HepG2 (cell line): ENCODE measurements around the gene IPO8. TPM values are rescaled to one million over a fixed set of nuclear protein-coding genes. Genes with fewer than 3 reads are reported as not detected.

Experiments used
- ATAC-seq: fragments of 200-7000 bp; cut with Tn5 transposase; 3 replicates; pipeline ENCODE4 v1.9.1; 2020; ENCODE audit warnings: mild to moderate bottlenecking, moderate library complexity
- BruUV-seq: library from RNA; stranded (reverse); fragments of 400-500 nt; replicated peaks from 2 replicates; lab custom pipeline; 2021; lab: Mats Ljungman, UMichigan
- CTCF ChIA-PET: fragments of 300-600 bp; formaldehyde crosslinking; extraction: SDS; loops from one replicate; lab custom pipeline; 2021; ENCODE audit warnings: low total read pairs, inconsistent platforms, low intra/inter-chr PET ratio; lab: Yijun Ruan, JAX
- POLR2A ChIA-PET: fragments of 350-600 bp; sonication (Branson Sonifier 250); formaldehyde crosslinking; loops from one replicate; lab custom pipeline; 2020; ENCODE audit warnings: antibody characterized with exemption, inconsistent platforms; lab: Yijun Ruan, JAX
- DNase-seq: peaks from one replicate; pipeline ENCODE4 v3.0.0-alpha.2; 2015; ENCODE audit warnings: low spot score
- FAIRE-seq: peaks from 3 replicates; lab custom pipeline; 2011; peaks lifted over from hg19 to GRCh38; lab: Jason Lieb, UNC
- H2AFZ ChIP-seq: one replicate; pipeline ENCODE4 v1.6.1; 2011; ENCODE audit warnings: low read length, inconsistent platforms
- H3K27ac ChIP-seq: fragments of 300-600 bp; 3 replicates; pipeline ENCODE4 v1.8.0; 2011; ENCODE audit warnings: mixed run types, mild to moderate bottlenecking, mixed read lengths, low read length, inconsistent platforms; ENCODE audit not compliant: insufficient read depth; ENCODE audit errors: extremely low read length
- H3K27me3 ChIP-seq, 2 experiments: fragments of 200-600 bp in 1 of 2; 2 replicates in 1 of 2; 3 replicates in 1 of 2; pipeline versions ENCODE4 v1.6.0 to v1.8.0; 2011; ENCODE audit warnings: low read length in 2 of 2, mild to moderate bottlenecking in 2 of 2, moderate library complexity in 2 of 2, inconsistent platforms in 1 of 2; ENCODE audit not compliant: insufficient read depth in 2 of 2, control insufficient read depth in 1 of 2
- H3K36me3 ChIP-seq, 2 experiments: fragments of 200-600 bp in 1 of 2; replicated peaks in 1 of 2; 2 replicates in 1 of 2; 3 replicates in 1 of 2; pipeline versions ENCODE4 v1.5.1 to v1.8.0; 2011; ENCODE audit warnings: low read length in 2 of 2, inconsistent platforms in 1 of 2; ENCODE audit not compliant: insufficient read depth in 2 of 2, control insufficient read depth in 1 of 2
- H3K4me1 ChIP-seq: 2 replicates; pipeline ENCODE4 v1.5.1; 2012; ENCODE audit warnings: low read length, inconsistent platforms; ENCODE audit not compliant: insufficient read depth
- H3K4me2 ChIP-seq: 2 replicates; pipeline ENCODE4 v1.6.0; 2011; ENCODE audit warnings: low read depth, low read length, inconsistent platforms
- H3K4me3 ChIP-seq, 3 experiments: fragments of 200-600 bp in 1 of 3; sonication (generic), shearing (Covaris generic) in 1 of 3; replicated peaks in 1 of 3; 2 replicates each; pipeline ENCODE4 v1.5.1; 2011 to 2016; ENCODE audit warnings: low read length in 3 of 3, inconsistent platforms in 2 of 3, low read depth in 2 of 3, mild to moderate bottlenecking in 2 of 3, control low read depth in 1 of 3, mixed read lengths in 1 of 3; ENCODE audit not compliant: insufficient read depth in 1 of 3
- H3K79me2 ChIP-seq: one replicate; pipeline ENCODE4 v1.6.1; 2011; ENCODE audit warnings: low read length, inconsistent platforms; ENCODE audit not compliant: insufficient read depth
- H3K9ac ChIP-seq: 2 replicates; pipeline ENCODE4 v1.6.0; 2011; ENCODE audit warnings: mild to moderate bottlenecking, low read depth, low read length, inconsistent platforms; ENCODE audit not compliant: insufficient read depth
- H3K9me3 ChIP-seq: 2 replicates; pipeline ENCODE4 v1.5.1; 2012; ENCODE audit warnings: mild to moderate bottlenecking, low read length
- H4K20me1 ChIP-seq: 2 replicates; pipeline ENCODE4 v1.6.0; 2011; ENCODE audit warnings: inconsistent platforms, mild to moderate bottlenecking, low read length, moderate library complexity; ENCODE audit not compliant: insufficient read depth
- ATAD3A ChIP-seq: sonication (generic); formaldehyde crosslinking; IDR thresholded peaks from 2 replicates; pipeline ENCODE4 v1.4.0; 2020; ENCODE audit warnings: missing genetic modification reagents
- ATF4 ChIP-seq, 2 experiments: fragments of 450-650 bp in 1 of 2; sonication (generic) in 1 of 2; formaldehyde crosslinking; IDR thresholded peaks; 2 replicates each; pipeline versions ENCODE4 v1.5.0 to v1.8.0; 2020 to 2022; ENCODE audit warnings: mild to moderate bottlenecking in 1 of 2, missing genetic modification reagents in 1 of 2
- MTERF4 ChIP-seq: sonication (generic); formaldehyde crosslinking; IDR thresholded peaks from 2 replicates; pipeline ENCODE4 v1.8.0; 2023; ENCODE audit warnings: mild to moderate bottlenecking, missing genetic modification reagents
- PPARG ChIP-seq: conservative IDR thresholded peaks from 2 replicates; pipeline ENCODE4 v1.6.1; 2016; ENCODE audit warnings: missing biosample characterization, missing genetic modification reagents
- TGIF2 ChIP-seq: IDR thresholded peaks from 2 replicates; pipeline ENCODE4 v1.6.1; 2016; ENCODE audit warnings: control low read depth, missing compliant biosample characterization
- ZBTB14 ChIP-seq: sonication (generic); formaldehyde crosslinking; IDR thresholded peaks from 2 replicates; pipeline ENCODE4 v1.4.0; 2020; ENCODE audit warnings: missing genetic modification reagents
- ZBTB3 ChIP-seq: sonication (generic); formaldehyde crosslinking; IDR thresholded peaks from 2 replicates; pipeline ENCODE4 v1.4.0; 2020; ENCODE audit warnings: low read depth, mild to moderate bottlenecking, moderate library complexity, missing genetic modification reagents, borderline replicate concordance
- ZEB1 ChIP-seq: IDR thresholded peaks from 2 replicates; pipeline ENCODE4 v1.6.1; 2012; ENCODE audit warnings: mild to moderate bottlenecking, low read depth, inconsistent platforms; ENCODE audit not compliant: insufficient replicate concordance
- ZFP37 ChIP-seq: sonication (generic); formaldehyde crosslinking; IDR thresholded peaks from 2 replicates; pipeline ENCODE4 v1.4.0; 2020; ENCODE audit warnings: missing genetic modification reagents, borderline replicate concordance
- ZMYM3 ChIP-seq: sonication (generic); formaldehyde crosslinking; IDR thresholded peaks from 2 replicates; pipeline ENCODE4 v1.5.1; 2020; ENCODE audit warnings: mild to moderate bottlenecking, missing genetic modification reagents
- ZNF841 ChIP-seq: sonication (generic); formaldehyde crosslinking; IDR thresholded peaks from 2 replicates; pipeline ENCODE4 v1.8.1; 2023; ENCODE audit warnings: missing genetic modification reagents, borderline replicate concordance
- WGBS: methylation state at CpG from one replicate; pipeline ENCODE4 v1.1.6; 2017; ENCODE audit warnings: low lambda C conversion rate; 5-methylcytosine and 5-hydroxymethylcytosine counted together
- in situ Hi-C: cut with HindIII; loops from 2 replicates; pipeline ENCODE4 v1.10.0; 2017; ENCODE audit warnings: low pct_unique_long_range_greater_than_20kb; ENCODE audit not compliant: extremely low pct_ligation_motif_present
- intact Hi-C: fragments of 100-400 bp; cut with micrococcal nuclease; formaldehyde crosslinking; loops from one replicate; pipeline ENCODE4 v1.10.0; 2022; ENCODE audit not compliant: unreplicated experiment
- polyA plus RNA-seq, 8 experiments: library from polyadenylated mRNA; depleted of rRNA in 3 of 8; stranded (reverse) in 7 of 8; unstranded in 1 of 8; fragments of >200 nt; fragmentation: Illumina TruSeq in 4 of 8; extraction: Trizol in 4 of 8; gene quantifications; 2 replicates each; pipeline versions ENCODE4 v1.2.1 to v1.2.3, GENCODE V29; 2011 to 2016; ENCODE audit warnings: low read depth in 4 of 8, missing spikeins in 1 of 8, mixed read lengths in 1 of 8; ENCODE audit not compliant: insufficient read depth in 1 of 8
- total RNA-seq, 5 experiments: library from RNA; depleted of rRNA; stranded (reverse); fragments of >200 nt; fragmentation: Illumina TruSeq; extraction: Trizol; gene quantifications; 2 replicates each; pipeline ENCODE4 v1.2.3, GENCODE V29; 2016; ENCODE audit warnings: low read depth in 1 of 5

IPO8 gene
- total and polyA plus RNA-seq, 2 of the 13 experiments (the other 11 are each of a cell fraction or from before 2014, with no cell fraction given) = 6.3 to 21.8 TPM

GRCh38 chr12:30652034-30652696, 43.5 kb downstream of the IPO8 start:
- no peak for TF ChIP-seq TGIF2 (CRISPR knock-in tag)
- no peak for TF ChIP-seq ATAD3A (CRISPR knock-in tag)
- no peak for TF ChIP-seq ATF4 (CRISPR knock-in tag; IDR thresholded peaks at IDR 0.05)
- TF ChIP-seq ZBTB3 = no peak
- no peak for TF ChIP-seq MTERF4 (CRISPR knock-in tag)
- TF ChIP-seq ZFP37 (CRISPR knock-in tag) = no peak
- TF ChIP-seq ZEB1 = no peak
- no peak for TF ChIP-seq ZNF841 (CRISPR knock-in tag)
- TF ChIP-seq ZBTB14 (CRISPR knock-in tag) = no peak
- TF ChIP-seq ZMYM3 (CRISPR knock-in tag) = no peak
- no peak for TF ChIP-seq PPARG (CRISPR knock-in tag)
- no TSS peak for BruUV-seq
- DNase-seq (no peak), ATAC-seq (no peak), FAIRE-seq (no peak)
- H3K36me3 ChIP-seq = peaks cover 2 to 10% of the 10 kb centered on the region in 2 experiments; a peak in 2 of 5 replicates
- H3K79me2 ChIP-seq = no peaks in the 10 kb centered on the region
- no peaks in the 10 kb centered on the region; the same call in 1 of the 2 replicates for H4K20me1 ChIP-seq
- H3K9me3 ChIP-seq = no peaks in the 10 kb centered on the region
- H3K27ac ChIP-seq = no peak overlapping the region
- no peak overlapping the region for H3K4me3 ChIP-seq
- H3K9ac ChIP-seq = no peak overlapping the region
- POLR2A ChIA-PET = no interaction called here
- no peaks in the 10 kb centered on the region for H3K4me1 ChIP-seq
- no peak overlapping the region for H2AFZ ChIP-seq
- CTCF ChIA-PET = no interaction called here
- H3K27me3 ChIP-seq = no peaks in the 10 kb centered on the region
- in situ Hi-C loops = no loop called here
- H3K4me2 ChIP-seq = no peak overlapping the region
- WGBS = 100% methylated on average over 1 of the region's 1 CpG
- intact Hi-C loops = no loop called here
